ENCODE measurements around the gene GATA2.

Gene GATA2

DNA sequence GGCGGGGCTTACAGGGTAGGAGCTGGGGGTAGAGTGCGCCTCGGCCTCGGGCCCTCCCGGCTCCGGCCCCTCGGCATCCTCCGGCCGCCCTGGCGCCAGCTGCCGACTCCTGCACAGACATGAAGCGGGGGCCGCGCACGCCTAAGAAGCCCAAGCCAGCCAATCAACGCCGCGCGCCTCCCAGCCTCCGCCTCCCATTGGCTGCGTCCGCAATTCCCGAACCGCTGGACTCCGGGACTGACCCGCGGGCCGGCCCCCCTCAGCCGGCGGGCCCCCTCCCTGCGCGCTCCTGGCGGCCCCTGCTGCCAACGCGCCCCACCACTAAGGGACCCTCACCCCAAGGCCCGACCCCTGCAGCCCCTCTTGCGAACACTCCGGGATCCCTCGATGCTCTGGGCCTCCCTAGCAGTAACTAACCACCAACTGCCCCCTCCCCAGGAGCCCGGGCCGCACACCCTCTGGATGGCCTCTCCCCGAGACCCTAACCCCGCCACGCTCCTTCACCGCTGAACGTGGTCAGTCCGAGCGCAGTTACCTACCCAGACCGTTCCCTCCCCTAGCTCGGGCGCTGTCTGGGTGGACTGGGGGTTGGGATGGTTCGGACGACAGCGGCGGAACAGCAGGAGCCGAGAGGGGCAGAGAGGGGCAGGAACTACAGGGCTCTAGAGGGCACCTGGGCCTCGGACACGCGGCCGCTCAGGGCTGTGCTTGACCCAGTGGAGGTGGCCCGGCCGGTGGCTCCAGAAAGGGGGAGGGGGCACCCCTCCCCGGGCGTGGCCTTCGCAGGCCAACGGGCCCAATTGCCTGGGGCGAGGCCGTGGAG lies 5.0 kb downstream of the GATA2 start:
- peak in 1 of 2 experiments; percentile 45 for DNase-seq

DNA sequence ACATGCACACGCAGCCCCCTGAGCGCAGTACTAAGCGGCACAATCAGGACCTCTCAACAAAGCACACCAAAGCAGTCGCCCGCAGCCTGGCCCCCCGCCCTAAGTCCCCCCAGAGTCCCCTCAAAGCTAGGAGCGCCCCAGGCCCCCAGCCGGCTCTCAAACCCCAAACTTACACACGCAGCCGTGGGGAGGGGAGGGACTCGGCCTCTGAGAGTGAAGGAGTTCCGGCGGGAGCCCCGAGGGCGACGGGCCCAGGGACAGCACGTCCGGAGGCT lies 5.5 kb downstream of the GATA2 start:
- no peak for DNase-seq

DNA sequence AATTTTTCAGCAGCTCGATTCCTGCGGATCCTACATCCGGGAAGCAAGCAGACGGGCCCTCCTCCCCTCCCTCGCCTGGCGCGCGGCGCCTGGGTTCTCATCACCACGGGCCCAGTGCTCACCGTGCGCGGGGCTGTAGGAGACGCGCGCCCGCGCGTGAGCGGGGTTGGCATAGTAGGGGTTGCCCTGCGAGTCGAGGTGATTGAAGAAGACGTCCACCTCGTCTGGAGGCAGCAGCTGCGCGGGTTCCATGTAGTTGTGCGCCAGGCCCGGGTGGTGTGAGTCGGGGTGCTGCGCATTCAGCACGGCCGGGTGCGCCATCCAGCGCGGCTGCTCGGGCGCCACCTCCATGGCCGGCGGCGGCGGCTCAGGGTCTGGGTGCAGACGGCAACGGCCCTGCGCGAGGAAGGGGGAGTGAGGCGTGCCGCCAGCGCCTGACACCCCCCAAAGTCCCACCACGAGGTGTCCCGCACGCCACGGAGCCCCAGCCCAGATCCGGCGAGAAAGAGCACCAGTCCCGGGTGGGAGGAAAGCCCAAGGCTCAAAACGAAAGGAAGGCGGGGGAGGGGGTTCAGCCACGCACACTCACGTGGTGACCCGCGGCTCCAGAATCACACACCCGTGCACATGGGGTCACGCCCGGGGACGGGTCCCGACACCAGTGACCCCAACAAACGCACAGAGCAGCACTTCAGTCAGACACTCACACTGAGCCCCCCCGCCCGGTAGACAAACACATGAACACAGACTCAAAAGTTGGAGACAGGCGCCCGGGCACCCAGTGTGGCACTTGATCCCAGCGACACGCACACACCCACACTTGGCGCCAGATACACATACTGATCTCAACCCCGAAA lies 6.1 kb downstream of the GATA2 start:
- DNase-seq = no peak

DNA sequence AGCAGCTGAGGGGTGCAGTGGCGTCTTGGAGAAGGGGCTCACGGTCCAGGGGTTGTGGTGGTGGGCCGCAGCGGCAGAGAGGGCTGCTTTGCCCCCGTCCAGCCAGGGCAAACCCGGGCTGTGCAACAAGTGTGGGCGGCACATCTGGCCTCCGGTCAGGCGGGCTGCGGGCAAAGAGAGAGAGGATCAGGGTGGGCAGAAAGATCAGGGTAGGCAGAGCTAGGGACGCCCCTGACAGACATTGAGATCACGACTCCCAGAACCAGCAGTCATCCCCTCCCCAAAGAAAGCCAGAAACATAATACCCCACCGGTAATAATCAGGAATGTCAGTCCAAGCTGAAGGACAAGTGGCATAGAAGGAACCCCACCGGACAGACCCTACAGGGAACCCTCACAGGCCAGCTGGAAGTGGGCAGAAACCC lies 6.8 kb downstream of the GATA2 start:
- DNase-seq = no peak

DNA sequence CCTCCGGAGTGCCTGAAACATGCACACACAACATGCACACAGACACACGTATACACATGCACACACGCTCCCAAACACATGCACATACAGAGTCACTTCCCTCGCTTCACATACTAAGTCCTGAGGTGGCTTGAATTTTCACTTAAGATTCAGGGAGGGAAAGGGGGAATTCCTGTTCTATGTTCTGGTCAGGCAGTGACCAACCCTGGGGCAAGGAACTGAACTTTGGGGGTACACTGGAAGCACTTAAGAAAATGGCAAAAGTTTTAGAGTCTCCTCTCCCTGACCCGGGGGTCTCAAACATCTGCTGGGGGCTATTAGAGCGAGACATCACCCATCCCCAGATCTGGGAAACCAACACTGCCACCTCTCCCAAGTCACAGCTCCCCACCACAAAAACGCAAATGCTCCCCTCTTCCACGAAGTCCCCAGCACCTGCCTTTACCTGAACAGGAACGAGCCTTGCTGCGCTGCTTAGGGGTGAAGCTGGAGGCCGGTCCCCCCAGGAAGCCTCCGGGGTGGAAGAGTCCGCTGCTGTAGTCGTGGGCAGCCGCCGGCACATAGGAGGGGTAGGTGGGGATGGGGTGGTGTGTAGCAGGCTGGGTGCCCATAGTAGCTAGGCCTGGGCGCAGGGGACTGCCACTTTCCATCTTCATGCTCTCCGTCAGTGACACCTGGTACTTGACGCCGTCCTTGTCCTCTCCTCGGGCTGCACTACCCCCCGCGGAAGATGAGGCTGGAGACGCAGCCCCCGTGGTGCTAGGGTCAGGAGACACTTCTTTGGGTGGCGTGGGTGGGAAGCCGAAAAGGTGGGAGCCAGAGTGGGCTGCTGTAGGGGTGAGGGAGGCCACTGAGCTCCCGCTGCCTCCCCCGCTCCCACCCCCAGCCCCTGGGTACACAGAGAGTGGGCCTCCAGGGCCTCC lies 7.5 kb downstream of the GATA2 start:
- DNase-seq = no peak

DNA sequence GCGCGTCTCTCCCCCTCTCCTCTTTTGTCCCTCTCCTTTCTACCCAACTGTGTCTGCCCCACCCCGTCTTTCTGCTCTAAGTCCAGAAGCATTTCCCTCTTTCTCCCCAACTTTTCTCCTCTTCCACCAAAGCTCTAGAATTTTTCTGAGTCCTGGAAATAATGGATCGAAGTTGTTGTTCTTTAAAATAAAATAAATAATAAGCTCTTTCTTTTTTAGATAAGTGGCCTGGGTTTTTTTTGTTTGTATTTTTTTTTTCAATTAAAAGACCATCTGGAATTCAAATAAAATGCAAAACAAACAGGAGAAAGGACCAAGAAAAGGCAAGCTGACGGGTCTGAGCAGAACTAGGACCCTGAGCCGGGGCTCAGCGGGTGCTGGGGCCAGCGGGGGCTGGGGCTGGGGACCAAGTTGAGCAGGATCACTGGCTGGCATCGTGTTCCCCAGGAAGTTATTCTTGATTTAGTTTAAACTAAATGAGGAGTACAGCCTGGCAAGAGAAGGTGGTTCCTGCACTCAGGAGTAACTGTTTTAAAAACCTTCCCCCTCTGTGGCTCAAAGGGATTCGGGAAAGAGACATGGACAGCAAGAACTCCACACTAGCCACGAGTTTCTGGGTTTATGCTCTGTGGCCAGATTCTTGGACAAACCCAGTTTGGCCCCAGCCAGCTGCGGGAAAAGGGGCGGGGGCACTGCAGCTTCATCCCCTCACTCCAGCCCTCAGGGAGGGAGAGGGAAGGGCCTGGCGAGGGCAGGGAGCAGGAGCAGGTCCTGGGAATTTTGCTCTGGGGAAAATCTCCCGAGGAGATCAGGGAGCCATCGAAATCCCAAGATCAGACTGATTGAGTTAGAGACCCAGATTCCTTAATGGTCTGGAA lies 8.4 kb downstream of the GATA2 start:
- DNase-seq = no peak

DNA sequence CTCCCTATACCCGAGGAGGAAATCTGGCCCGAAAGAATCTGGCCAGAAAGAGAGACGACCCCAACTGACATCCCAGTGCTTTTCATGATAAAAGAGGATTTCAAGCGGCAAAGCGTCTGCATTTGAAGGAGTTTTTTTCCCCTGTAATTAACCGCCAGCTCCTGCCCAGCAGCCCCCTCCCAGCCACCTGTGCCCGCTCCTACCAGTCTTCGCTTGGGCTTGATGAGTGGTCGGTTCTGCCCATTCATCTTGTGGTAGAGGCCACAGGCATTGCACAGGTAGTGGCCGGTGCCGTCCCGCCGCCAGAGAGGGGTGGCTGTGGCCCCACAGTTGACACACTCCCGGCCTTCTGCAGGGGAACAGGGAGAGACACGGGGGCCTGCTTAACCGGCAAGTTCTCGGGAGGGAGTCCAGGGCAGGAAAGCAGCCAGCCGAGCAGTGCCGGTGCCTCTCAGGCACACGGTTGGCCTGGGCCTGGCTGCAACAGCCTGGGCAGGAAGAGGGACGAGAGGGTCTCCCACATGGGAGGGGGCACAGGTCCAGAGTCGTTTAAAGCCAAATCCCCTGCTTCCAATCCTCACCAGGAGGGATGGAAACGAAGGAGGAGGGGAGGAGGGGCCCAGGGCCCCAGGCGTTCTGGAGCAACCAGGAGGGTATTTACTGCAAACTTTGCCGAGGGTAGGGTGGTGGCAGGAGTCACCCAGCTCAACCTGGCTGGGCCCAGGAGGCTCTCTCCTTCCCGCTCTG lies 9.2 kb downstream of the GATA2 start:
- no peak for DNase-seq

DNA sequence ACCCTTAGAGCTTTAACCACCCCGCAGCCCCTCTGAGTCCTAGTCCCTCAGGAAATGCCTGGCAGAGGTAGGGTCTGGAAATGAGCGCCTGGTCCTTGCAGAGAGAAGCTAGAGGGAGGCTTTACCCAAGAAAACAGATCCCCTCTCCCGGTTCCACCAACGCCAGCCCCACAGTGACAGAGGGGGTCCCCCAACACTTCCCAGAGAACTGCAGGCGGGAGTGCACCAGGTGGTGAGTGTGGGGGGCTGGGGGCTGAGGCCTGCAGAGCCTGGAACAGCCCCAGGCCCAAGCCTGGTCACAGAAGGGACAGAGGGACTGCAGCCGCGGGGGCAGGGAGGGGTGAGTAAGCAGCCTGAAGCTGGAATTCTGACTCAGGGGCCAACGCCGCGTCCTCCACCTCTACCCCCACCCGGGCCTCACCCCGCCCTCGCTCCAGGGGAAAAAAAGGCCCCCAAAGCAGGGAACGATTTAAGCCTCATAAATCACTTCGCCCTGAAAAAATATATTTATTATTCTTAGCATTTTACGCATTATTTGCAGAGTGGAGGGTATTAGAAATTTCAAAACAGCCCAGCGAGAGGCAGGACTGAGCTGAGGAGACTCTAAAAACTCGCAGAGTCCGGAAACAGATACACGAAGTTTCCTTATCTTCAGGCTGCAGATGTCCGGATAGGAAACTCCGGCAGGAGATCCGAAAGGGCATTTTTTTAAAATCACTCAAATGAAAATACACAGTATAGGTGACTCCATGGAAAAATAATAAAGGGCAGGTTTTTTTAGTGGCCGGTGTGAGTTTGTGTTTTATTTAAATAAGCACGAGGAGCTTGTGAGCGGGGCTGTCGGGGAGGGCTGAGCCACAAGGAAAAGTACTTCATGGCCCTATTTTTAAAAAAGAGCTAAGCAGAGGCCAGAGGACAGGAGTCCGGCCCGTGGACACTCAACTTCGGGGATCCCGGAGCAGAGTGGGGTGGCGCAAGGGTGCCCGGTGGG lies 10.0 kb downstream of the GATA2 start:
- no peak for DNase-seq

DNA sequence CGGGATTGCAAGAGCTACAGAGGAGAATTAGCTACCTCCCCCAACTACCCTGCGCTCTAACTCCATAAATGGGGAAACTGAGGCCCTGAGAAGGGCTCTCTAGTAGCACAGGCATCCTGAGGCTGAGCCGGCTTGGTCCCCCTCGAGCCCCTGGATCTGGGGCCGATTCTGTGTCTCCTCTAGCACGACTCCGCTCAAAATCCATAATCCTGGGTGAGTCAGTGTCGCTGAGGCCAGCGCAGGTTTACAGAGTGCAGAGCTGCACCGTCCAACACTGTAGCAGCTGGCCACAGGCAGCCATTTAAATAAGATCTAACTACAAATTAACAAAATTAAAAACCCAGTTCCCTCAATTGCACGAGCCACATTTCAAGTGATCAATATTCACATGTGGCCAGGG lies 10.8 kb downstream of the GATA2 start:
- no peak for DNase-seq

DNA sequence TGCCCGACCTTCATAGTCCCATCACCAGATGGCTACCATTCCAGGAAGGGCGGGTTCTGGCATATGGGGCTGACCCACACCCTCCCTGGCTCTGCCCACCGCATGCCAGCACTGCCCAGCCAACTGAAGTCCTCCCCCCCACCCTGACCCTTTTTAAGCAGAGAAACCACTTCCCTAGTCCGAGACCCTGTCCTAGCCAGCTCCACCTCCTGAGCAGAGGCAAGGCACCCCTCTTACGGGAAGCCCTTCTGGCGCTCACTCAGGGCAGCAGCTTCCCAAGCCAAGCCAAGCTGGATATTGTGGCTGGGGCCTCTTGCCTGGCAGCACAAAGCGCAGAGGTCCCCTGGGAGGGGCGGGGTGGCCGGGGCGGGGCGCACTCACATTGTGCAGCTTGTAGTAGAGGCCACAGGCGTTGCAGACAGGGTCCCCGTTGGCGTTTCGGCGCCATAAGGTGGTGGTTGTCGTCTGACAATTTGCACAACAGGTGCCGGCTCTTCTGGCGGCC lies 11.5 kb downstream of the GATA2 start:
- no peak for DNase-seq

DNA sequence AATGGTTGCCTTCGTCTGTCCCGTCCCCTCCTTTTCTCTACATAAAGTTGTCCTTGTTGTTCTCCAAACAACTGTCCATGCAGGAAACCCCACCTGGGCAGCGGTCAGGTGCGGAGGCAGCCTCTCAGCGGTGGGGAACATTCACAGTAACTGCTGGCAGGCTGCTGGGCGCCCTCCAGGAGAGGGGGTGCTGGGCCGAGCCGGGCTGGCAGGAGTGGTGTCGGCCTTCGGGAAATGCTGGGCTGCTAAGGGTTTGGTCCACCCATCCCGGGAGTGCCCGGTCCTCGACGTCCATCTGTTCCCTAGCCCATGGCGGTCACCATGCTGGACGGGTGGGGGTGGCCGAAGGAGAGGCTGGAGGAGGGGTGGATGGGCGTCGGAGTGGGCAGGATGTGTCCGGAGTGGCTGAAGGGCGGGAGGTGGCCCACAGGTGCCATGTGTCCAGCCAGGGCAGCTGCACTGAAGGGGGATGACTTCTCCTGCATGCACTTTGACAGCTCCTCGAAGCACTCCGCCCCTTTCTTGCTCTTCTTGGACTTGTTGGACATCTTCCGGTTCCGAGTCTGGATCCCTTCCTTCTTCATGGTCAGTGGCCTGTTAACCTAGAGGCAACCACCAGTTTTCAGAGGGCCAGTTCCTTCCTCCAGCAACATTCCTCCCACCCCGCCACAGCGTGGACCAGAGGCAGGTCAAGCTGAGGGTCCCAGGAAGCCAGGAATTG lies 12.1 kb downstream of the GATA2 start:
- DNase-seq = no peak

DNA sequence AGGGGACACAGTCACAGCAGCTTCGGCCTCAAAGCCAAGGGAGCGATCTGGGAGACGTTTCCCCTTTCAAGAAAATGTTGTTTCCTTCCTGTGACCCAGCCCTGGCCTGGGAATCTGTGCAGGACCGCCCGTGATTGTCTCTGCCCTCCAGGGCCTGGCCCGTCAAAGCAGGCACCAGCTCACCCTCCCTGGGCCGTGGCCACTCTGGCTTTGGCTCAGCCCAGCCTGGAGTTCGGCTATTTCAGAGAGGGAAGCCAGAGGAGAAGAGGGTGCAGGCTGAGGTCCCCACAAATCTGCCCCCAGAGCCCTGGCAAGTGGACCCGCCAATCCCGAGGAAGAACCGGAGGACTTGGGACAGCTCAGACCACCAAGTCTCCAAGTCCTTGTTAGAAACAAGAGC lies 12.7 kb downstream of the GATA2 start:
- DNase-seq = no peak

DNA sequence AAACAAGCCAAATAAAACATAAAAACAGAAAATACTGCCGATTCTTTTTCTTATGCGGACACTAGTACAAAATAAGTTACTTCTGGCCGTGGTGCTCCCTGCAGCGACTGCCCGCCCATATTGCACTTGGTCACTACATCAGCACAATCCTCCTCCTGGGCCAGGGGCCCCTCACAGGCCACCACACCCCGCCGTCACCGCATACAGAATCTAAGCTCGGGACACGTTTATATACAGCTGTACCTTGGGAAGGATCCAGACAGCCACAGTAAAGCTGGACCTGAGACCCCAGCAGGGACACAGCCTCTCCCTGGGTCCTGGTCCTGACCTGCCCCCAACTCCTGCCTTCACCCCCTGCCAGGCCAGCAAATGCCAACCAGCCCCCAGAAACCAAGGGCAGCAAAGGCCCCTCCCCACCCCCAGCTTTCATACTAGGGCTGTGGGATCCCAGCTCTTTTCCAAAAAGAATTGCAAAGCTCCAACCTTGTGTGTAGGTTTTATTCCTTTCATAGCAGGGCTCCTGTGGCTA lies 13.4 kb downstream of the GATA2 start:
- DNase-seq = no peak

DNA sequence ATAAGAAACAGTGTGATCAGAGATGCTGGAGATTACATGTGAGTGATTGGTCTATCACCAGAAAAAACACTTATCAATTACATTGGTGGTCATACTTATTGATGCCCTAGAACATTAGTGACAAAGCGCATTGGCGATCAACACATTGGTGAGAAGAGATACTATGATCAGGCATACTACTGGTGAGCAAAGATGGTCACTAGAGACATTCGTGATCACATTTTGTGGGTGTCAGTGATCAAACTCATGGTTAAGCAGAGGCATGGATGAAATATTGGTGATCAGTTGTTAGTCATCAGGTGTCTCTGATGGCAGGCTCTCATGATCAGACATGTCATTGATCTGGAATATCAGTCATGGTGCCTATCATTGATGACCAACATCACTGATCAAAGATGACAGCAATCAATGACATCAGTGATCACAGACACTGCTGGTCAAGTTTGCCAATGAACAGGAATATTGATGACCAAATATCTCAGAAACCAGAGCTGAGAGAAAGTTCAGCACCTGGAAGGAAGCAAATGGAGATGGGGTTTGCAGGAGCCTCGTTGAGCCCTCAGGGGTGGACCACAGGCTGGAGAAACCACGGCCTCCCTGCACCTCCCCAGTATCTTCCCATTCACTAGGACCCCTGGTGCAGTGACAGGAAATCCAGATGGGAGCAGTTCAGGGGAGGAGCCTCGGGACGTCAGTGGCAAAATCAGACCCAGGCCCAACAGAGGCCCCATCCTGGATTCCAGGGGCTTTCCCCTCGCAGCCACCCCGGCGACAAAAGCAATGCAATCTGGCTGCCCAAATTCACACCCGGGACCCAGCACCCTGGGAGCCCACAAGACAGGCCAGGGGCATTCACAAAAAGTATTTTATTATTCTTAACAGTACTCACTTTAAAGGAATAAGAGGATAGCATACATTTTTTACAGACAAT lies 14.2 kb downstream of the GATA2 start:
- no peak for DNase-seq

DNA sequence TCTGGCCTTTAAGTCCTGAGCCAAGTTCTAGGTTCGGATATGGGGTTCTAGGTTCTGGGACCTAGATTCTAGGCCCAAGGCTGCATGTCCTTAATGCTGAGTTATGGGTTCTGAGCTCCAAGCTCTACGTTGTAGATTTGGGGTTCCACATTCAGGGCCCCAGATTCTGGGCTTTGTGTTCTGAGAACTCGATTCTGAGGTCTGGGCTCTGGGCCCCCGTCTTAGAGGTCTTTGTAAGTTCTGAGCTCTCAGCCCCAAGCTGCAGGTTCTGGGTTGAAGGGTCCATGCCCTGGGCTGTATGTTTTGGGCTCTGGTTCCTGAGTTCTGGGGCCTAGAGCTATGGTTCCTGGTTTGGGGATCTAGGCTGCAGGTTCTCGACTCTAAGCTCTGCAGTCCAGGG lies 16.3 kb downstream of the GATA2 start:
- no peak for DNase-seq

DNA sequence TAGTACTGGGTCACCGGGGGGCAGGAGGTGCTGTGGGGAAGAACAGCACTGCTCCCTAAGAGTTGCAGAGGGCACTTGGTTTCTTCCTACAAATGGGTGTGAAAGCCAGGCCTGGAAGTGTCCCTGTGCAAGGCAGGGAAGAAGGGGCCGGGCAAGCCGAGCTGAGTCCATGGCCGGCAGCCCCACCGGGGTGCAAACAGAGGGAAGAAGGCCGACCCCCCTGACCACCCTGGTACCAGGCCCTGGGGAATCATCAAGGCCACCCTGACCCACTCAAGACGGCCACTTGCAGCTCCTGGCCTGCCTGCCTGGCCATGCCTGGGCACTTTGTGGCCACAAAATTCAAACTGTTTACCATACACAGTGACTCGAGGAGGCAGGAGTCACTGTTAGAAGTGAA lies 17.6 kb downstream of the GATA2 start:
- DNase-seq = no peak

DNA sequence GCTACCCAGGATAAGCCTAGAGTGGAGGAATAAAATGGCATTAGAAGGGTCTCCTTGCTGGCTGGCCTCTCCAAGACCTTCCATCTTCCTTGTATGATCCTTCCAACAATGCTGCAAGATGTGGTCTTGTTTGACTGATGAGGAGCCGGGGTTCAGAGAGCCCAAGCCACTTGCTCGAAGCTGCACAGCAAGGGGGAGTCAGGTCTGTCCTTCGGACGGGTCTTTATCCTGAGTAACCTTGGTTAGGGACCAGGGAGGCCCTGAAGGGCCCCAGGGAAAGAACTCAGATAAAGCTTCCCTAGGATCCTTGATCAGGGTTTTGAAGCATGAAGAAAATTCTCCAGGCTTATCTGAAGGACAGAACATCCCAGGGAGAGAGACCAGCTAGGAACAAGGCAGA lies 19.3 kb downstream of the GATA2 start:
- DNase-seq = no peak

DNA sequence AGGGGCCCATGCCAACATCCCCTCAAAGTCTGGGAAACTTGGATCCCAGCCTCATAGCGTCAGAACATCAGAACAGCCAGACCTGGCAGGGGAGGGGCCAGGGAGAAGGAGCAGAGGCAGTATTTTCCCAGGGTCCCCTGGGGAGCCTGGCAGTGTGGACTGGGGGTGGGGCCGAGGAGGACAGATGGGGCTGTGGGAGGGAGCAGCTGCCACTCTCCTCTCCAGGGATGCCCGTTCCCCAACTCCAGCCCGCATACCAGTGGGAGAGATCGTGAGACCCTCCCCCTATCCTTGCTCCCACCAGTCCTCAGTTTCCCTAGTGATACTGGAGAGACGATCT lies 19.9 kb downstream of the GATA2 start:
- DNase-seq = no peak
